MM.1S (cell line): ENCODE data around the gene SWAP70.

Experiments
- DNase-seq: peaks from one replicate; pipeline ENCODE4 v3.0.0-alpha.2; 2015
- H2AFZ ChIP-seq: fragments of 300-600 bp; sonication (generic); 2 replicates; pipeline ENCODE4 v1.6.0; 2016; ENCODE audit warnings: antibody characterized with exemption, low read length
- H3F3A ChIP-seq: fragments of 300-600 bp; sonication (generic); 2 replicates; pipeline ENCODE4 v1.6.1; 2016; ENCODE audit warnings: mild to moderate bottlenecking, antibody characterized with exemption, low read length, moderate library complexity, mixed read lengths; ENCODE audit not compliant: insufficient read depth
- H3K27ac ChIP-seq: fragments of 300-600 bp; sonication (generic); 2 replicates; pipeline ENCODE4 v1.5.1; 2016; ENCODE audit warnings: mild to moderate bottlenecking, low read length
- H3K27me3 ChIP-seq: fragments of 300-600 bp; sonication (generic); replicated peaks from 2 replicates; pipeline ENCODE4 v1.6.0; 2016; ENCODE audit warnings: low read length; ENCODE audit not compliant: insufficient read depth
- H3K36me3 ChIP-seq: fragments of 300-600 bp; sonication (generic); replicated peaks from 2 replicates; pipeline ENCODE4 v1.6.1; 2016; ENCODE audit warnings: mild to moderate bottlenecking, low read length, mixed read lengths; ENCODE audit not compliant: insufficient read depth
- H3K4me1 ChIP-seq: fragments of 300-600 bp; sonication (generic); 2 replicates; pipeline ENCODE4 v1.6.1; 2016; ENCODE audit warnings: low read length, mixed read lengths
- H3K4me2 ChIP-seq: fragments of 300-600 bp; sonication (generic); 2 replicates; pipeline ENCODE4 v1.6.0; 2016; ENCODE audit warnings: low read depth, low read length
- H3K4me3 ChIP-seq: fragments of 300-600 bp; sonication (generic); 2 replicates; pipeline ENCODE4 v1.5.1; 2016; ENCODE audit warnings: low read length, mixed read lengths
- H3K79me2 ChIP-seq: fragments of 300-600 bp; sonication (generic); 2 replicates; pipeline ENCODE4 v1.6.1; 2016; ENCODE audit warnings: mixed run types, low read length, mixed read lengths
- H3K9ac ChIP-seq: fragments of 300-600 bp; sonication (generic); 2 replicates; pipeline ENCODE4 v1.6.1; 2016; ENCODE audit warnings: low read length, mixed read lengths
- H3K9me2 ChIP-seq: fragments of 300-600 bp; sonication (generic); replicated peaks from 2 replicates; pipeline ENCODE4 v1.6.1; 2016; ENCODE audit warnings: mild to moderate bottlenecking, low read length, mixed read lengths; ENCODE audit not compliant: insufficient read depth
- H3K9me3 ChIP-seq: fragments of 300-600 bp; sonication (generic); replicated peaks from 2 replicates; pipeline ENCODE4 v1.6.1; 2016; ENCODE audit warnings: mild to moderate bottlenecking, low read length, mixed read lengths; ENCODE audit not compliant: insufficient read depth
- H4K20me1 ChIP-seq: fragments of 300-600 bp; sonication (generic); 2 replicates; pipeline ENCODE4 v1.6.1; 2016; ENCODE audit warnings: mild to moderate bottlenecking, low read length, moderate library complexity, mixed read lengths; ENCODE audit not compliant: insufficient read depth
- EZH2 ChIP-seq: fragments of 300-600 bp; sonication (generic); optimal IDR thresholded peaks from 2 replicates; pipeline ENCODE3; 2017; ENCODE audit warnings: low read depth, mild to moderate bottlenecking, antibody characterized with exemption, low read length, mixed read lengths
- EZH2phosphoT487 ChIP-seq: fragments of 300-600 bp; sonication (generic); IDR thresholded peaks from 2 replicates; pipeline ENCODE4 v1.6.1; 2018; ENCODE audit warnings: antibody characterized with exemption, low read length
- TF ChIP-seq, protein P1 (sequence below): fragments of 300-600 bp; sonication (generic); IDR thresholded peaks from 2 replicates; pipeline ENCODE4 v1.5.1; 2016; ENCODE audit warnings: antibody characterized with exemption, low read length, mixed read lengths

SWAP70 gene

DNA sequence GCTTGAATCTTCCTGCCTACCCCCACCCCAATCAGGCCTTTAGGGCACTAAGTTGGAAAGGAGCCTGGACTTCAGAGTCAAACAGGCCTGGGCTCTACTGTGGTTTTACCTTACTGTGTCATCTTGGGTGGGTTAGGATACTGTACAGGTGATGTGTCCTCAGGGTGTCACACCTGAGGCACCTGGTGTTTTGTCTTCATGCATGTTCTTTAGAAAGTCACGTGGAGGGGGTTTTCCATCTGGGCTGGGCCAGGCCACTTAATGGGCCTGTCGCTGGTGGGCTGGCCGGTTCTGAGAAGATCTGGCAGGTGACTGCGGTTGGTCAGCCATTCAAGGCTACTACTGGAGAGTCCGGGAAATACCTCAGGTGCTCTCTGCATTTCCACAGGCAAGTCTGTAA lies 92.6 kb downstream of the SWAP70 start:
- peaks cover 7% of the 10 kb centered on the region; the same call in 1 of the 2 replicates for H3F3A ChIP-seq
- H3K36me3 ChIP-seq = no peaks in the 10 kb centered on the region
- no peaks in the 10 kb centered on the region for H3K9me3 ChIP-seq
- H3K27me3 ChIP-seq = no peaks in the 10 kb centered on the region
- H3K27ac ChIP-seq = no peak overlapping the region
- no peaks in the 10 kb centered on the region for H3K9me2 ChIP-seq
- peaks cover 17% of the 10 kb centered on the region for H3K4me1 ChIP-seq
- no peaks in the 10 kb centered on the region for H4K20me1 ChIP-seq
- H3K4me3 ChIP-seq = no peak overlapping the region
- TF ChIP-seq EZH2 (no peak), EZH2phosphoT487 (no peak)
- TF ChIP-seq, protein P1, sequence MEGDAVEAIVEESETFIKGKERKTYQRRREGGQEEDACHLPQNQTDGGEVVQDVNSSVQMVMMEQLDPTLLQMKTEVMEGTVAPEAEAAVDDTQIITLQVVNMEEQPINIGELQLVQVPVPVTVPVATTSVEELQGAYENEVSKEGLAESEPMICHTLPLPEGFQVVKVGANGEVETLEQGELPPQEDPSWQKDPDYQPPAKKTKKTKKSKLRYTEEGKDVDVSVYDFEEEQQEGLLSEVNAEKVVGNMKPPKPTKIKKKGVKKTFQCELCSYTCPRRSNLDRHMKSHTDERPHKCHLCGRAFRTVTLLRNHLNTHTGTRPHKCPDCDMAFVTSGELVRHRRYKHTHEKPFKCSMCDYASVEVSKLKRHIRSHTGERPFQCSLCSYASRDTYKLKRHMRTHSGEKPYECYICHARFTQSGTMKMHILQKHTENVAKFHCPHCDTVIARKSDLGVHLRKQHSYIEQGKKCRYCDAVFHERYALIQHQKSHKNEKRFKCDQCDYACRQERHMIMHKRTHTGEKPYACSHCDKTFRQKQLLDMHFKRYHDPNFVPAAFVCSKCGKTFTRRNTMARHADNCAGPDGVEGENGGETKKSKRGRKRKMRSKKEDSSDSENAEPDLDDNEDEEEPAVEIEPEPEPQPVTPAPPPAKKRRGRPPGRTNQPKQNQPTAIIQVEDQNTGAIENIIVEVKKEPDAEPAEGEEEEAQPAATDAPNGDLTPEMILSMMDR = no peak
- no peak overlapping the region for H3K9ac ChIP-seq
- no peak overlapping the region for H3K4me2 ChIP-seq
- no peak for DNase-seq
- no peak overlapping the region for H2AFZ ChIP-seq
- H3K79me2 ChIP-seq = peaks cover 8% of the 10 kb centered on the region; the same call in 1 of the 2 replicates

DNA sequence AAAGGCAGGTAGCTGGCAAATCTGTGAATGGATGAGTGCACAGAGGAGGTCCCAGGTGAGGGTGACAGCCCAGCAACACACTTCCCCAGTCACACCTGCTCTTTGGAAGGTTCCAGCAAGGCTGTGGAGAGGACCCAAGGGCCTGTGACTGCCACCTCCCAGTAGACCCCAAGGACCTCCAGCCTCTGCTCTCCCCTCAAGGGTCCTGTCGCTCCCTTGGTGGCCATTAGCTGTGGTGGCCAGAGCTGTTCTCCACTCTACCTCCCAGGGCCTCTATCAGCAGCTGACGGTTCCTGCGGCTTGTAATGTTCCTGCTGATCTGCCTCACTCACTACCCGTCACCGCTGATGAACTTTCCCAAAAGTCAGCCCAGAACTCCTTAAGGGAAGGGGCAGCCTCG lies 93.0 kb downstream of the SWAP70 start:
- H3K4me2 ChIP-seq = no peak overlapping the region
- peaks cover 8% of the 10 kb centered on the region; the same call in 1 of the 2 replicates for H3K79me2 ChIP-seq
- no peaks in the 10 kb centered on the region for H3K36me3 ChIP-seq
- no peaks in the 10 kb centered on the region for H4K20me1 ChIP-seq
- H3K4me3 ChIP-seq = no peak overlapping the region
- no peaks in the 10 kb centered on the region for H3K9me3 ChIP-seq
- H2AFZ ChIP-seq = no peak overlapping the region
- no peak for DNase-seq
- H3F3A ChIP-seq = peaks cover 7% of the 10 kb centered on the region; the same call in 1 of the 2 replicates
- H3K4me1 ChIP-seq = peaks cover 17% of the 10 kb centered on the region
- no peaks in the 10 kb centered on the region for H3K9me2 ChIP-seq
- H3K27ac ChIP-seq = no peak overlapping the region
- no peaks in the 10 kb centered on the region for H3K27me3 ChIP-seq
- no peak overlapping the region for H3K9ac ChIP-seq
- TF ChIP-seq, protein P1 = no peak
- TF ChIP-seq EZH2 = no peak
- TF ChIP-seq EZH2phosphoT487 = no peak

DNA sequence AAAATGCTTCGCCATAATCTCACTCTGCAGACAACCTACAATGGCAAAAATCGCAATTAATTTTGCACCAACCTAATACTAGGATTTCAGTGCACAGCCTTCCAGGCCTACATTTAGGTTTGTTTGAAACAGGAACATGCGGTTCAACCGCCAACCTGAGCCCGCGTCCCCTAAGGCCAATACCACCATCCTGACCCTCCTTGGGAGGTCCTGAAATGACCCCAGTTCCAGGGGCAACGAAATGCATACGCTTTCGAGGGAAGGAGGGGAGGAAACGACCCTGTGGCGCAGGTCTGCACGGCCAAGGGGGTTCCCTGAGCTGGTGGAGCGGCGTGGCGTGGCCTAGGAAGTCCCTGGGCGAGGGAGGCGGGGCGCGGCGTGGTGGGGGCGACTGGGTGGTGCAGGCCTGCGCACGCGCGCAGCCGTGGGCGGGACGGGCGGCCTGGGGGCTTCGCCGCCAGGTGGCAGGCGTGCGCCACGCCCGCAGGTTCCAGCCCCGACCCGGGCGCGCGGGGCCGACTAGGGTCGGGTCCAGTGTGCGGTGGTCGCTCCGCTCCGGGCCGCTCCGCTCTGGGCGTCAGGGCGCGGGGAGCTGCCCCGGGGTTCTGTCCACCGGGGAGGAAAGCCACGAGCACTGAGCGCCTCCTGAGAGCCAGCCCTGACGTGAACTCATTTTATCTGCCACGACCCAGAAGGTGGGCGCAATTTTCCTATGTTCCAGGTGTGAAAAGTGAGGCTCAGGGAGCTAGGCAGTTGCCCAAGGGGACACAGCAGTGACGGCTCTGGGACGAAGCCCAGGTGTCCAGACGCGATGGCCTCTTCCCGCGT lies 94.1 kb downstream of the SWAP70 start:
- H3K27ac ChIP-seq = peak overlapping the region; percentile 45; the same call in 1 of the 2 replicates
- DNase-seq = peak; percentile 87
- no peaks in the 10 kb centered on the region for H4K20me1 ChIP-seq
- H3K9me3 ChIP-seq = no peaks in the 10 kb centered on the region
- H3K4me3 ChIP-seq = peak overlapping the region; percentile 80
- H3K36me3 ChIP-seq = no peaks in the 10 kb centered on the region
- H3K9ac ChIP-seq = peak overlapping the region; percentile 87
- H2AFZ ChIP-seq = peak overlapping the region; percentile 99
- H3K4me1 ChIP-seq = peaks cover 17% of the 10 kb centered on the region
- no peaks in the 10 kb centered on the region for H3K9me2 ChIP-seq
- H3K27me3 ChIP-seq = no peaks in the 10 kb centered on the region
- no peak for TF ChIP-seq EZH2phosphoT487
- TF ChIP-seq, protein P1 = peak; percentile 51
- H3F3A ChIP-seq = peaks cover 7% of the 10 kb centered on the region; the same call in 1 of the 2 replicates
- peaks cover 8% of the 10 kb centered on the region; the same call in 1 of the 2 replicates for H3K79me2 ChIP-seq
- peak overlapping the region; percentile 99 for H3K4me2 ChIP-seq
